Measurements from ENCODE around the gene GABRG3.

Gene GABRG3

DNA sequence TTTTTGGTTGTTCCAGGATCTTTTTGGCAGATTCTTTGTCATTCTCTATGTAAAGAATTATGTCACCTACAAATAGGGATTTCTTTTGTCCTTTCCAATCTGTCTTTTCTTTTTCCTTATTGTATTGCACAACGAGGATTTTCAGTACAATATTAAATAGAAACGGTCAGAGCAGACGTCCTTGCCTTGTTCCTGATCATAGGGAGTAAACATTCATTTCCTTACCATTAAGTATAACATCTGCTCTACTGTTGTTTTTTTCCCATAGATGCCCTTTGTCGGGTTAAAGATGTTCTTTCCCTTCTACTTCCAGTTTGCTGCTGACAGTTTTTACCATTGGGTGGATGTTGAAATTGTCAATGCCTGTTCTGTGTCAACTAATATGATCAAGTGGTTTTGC, 599.8 kb downstream of the GABRG3 start:
- TF ChIP-seq IKZF3 (tag by site-specific recombination; IDR thresholded peaks at IDR 0.05) = no peak
- no peak for TF ChIP-seq ZNF776 (tag by site-specific recombination; IDR thresholded peaks at IDR 0.05; ENCODE audit: borderline replicate concordance)
- no peak for TF ChIP-seq TCF7L2 (IDR thresholded peaks at IDR 0.05; ENCODE audit: borderline replicate concordance, low read depth, low read length)
- no peak for TF ChIP-seq YY2 (tag by site-specific recombination; IDR thresholded peaks at IDR 0.05)
- no peak for TF ChIP-seq OVOL3 (tag by site-specific recombination; IDR thresholded peaks at IDR 0.05)
- no peak for TF ChIP-seq ZNF16 (tag by site-specific recombination; IDR thresholded peaks at IDR 0.05; ENCODE audit: low read depth)
- TF ChIP-seq ZNF2 (tag by site-specific recombination; IDR thresholded peaks at IDR 0.05) = no peak
- no peak for TF ChIP-seq ZNF19 (tag by site-specific recombination; IDR thresholded peaks at IDR 0.05; ENCODE audit: low read depth)
- TF ChIP-seq ZNF114 (tag by site-specific recombination; IDR thresholded peaks at IDR 0.05) = no peak
- TF ChIP-seq ZNF138 (tag by site-specific recombination; IDR thresholded peaks at IDR 0.05; ENCODE audit: borderline replicate concordance) = no peak
- no peak for TF ChIP-seq ZNF184 (tag by site-specific recombination; IDR thresholded peaks at IDR 0.05)
- no peak for TF ChIP-seq ZNF335 (tag by site-specific recombination; conservative IDR thresholded peaks at IDR 0.05)
- no peak for TF ChIP-seq ZNF677 (tag by site-specific recombination; IDR thresholded peaks at IDR 0.05)
- no peak for TF ChIP-seq ZNF350 (tag by site-specific recombination; IDR thresholded peaks at IDR 0.05)
- TF ChIP-seq ZNF830 (tag by site-specific recombination; IDR thresholded peaks at IDR 0.05; ENCODE audit: low read depth) = no peak
- TF ChIP-seq ZNF843 (tag by site-specific recombination; IDR thresholded peaks at IDR 0.05) = no peak
- TF ChIP-seq GLIS2 (tag by site-specific recombination; IDR thresholded peaks at IDR 0.05) = no peak
- no peak for TF ChIP-seq SCRT1 (tag by site-specific recombination; IDR thresholded peaks at IDR 0.05; ENCODE audit: borderline replicate concordance)
- TF ChIP-seq ZNF560 (tag by site-specific recombination; IDR thresholded peaks at IDR 0.05; ENCODE audit: borderline replicate concordance) = no peak
- TF ChIP-seq KLF7 (tag by site-specific recombination; IDR thresholded peaks at IDR 0.05; ENCODE audit: borderline replicate concordance) = no peak
- ChIA-PET POLR2A (no interaction called here), CTCF (no interaction called here)
- H3K4me3 ChIP-seq (ENCODE audit: low read depth, low read length) = no peak overlapping the region
- H3K4me1 ChIP-seq (ENCODE audit: control insufficient read depth, insufficient read depth, low read length) = no peaks in the 10 kb centered on the region
- H3K36me3 ChIP-seq (ENCODE audit: control insufficient read depth in 2 of 2, insufficient read depth in 1 of 2, low read length in 2 of 2) = no peaks in the 10 kb centered on the region
- no peak overlapping the region for H3K27ac ChIP-seq (ENCODE audit: extremely low read depth, low read depth, low read length)
- no peaks in the 10 kb centered on the region for H3K9me3 ChIP-seq (ENCODE audit: control insufficient read depth, insufficient read depth, low read depth, low read length)

DNA sequence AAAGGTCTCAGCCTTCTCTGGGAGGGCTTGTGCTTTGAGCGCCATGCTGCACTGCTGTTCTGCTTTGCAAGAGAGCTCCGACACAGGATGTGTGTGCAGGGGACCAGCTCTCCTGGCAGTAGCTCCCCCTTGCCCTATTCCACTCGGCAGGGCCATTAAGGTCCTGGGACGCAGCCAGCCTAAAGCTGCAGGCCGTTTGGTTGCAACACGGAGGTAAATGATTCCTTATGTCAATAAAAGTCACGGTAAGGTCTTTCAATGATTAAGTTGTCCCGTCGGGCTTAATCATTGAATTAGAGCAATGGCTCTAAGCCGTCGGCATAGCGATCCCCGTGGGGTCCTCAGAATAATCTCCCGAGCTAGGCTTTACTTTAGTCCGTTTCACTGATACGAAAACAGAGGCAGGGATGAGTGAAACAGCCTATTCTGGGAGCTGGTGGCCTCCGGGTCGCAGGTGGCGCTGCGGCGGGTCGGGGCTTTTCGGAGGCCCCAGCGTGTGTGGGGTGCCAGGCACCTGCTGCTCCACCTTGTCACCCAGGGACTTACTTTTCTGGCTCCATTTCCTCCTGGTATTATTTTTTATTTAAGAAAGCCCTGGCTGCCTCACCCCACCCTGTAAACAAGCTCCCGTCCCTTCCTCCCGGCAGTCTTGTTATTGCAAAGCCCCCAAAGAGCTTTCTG, 603.0 kb downstream of the GABRG3 start:
- TF ChIP-seq GFI1B (tag by site-specific recombination; IDR thresholded peaks at IDR 0.05) (no peak), ZNF214 (tag by site-specific recombination; IDR thresholded peaks at IDR 0.05; ENCODE audit: borderline replicate concordance) (no peak), ZNF610 (tag by site-specific recombination; IDR thresholded peaks at IDR 0.05; ENCODE audit: borderline replicate concordance) (no peak), OSR2 (tag by site-specific recombination; IDR thresholded peaks at IDR 0.05) (no peak), YY1 (tag by site-specific recombination; IDR thresholded peaks at IDR 0.05) (no peak), ZNF76 (tag by site-specific recombination; IDR thresholded peaks at IDR 0.05; ENCODE audit: borderline replicate concordance, low read depth) (no peak), ZNF529 (tag by site-specific recombination; IDR thresholded peaks at IDR 0.05; ENCODE audit: insufficient replicate concordance) (no peak), GLIS2 (tag by site-specific recombination; IDR thresholded peaks at IDR 0.05) (no peak), ZIC2 (tag by site-specific recombination; IDR thresholded peaks at IDR 0.05) (no peak), ZNF843 (tag by site-specific recombination; IDR thresholded peaks at IDR 0.05) (no peak)
- TF ChIP-seq, protein P1, sequence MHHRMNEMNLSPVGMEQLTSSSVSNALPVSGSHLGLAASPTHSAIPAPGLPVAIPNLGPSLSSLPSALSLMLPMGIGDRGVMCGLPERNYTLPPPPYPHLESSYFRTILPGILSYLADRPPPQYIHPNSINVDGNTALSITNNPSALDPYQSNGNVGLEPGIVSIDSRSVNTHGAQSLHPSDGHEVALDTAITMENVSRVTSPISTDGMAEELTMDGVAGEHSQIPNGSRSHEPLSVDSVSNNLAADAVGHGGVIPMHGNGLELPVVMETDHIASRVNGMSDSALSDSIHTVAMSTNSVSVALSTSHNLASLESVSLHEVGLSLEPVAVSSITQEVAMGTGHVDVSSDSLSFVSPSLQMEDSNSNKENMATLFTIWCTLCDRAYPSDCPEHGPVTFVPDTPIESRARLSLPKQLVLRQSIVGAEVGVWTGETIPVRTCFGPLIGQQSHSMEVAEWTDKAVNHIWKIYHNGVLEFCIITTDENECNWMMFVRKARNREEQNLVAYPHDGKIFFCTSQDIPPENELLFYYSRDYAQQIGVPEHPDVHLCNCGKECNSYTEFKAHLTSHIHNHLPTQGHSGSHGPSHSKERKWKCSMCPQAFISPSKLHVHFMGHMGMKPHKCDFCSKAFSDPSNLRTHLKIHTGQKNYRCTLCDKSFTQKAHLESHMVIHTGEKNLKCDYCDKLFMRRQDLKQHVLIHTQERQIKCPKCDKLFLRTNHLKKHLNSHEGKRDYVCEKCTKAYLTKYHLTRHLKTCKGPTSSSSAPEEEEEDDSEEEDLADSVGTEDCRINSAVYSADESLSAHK (tag by site-specific recombination; IDR thresholded peaks at IDR 0.05) = no peak
- TF ChIP-seq, protein P2, sequence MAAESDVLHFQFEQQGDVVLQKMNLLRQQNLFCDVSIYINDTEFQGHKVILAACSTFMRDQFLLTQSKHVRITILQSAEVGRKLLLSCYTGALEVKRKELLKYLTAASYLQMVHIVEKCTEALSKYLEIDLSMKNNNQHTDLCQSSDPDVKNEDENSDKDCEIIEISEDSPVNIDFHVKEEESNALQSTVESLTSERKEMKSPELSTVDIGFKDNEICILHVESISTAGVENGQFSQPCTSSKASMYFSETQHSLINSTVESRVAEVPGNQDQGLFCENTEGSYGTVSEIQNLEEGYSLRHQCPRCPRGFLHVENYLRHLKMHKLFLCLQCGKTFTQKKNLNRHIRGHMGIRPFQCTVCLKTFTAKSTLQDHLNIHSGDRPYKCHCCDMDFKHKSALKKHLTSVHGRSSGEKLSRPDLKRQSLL (tag by site-specific recombination; IDR thresholded peaks at IDR 0.05) = no peak
- TF ChIP-seq, protein P3, sequence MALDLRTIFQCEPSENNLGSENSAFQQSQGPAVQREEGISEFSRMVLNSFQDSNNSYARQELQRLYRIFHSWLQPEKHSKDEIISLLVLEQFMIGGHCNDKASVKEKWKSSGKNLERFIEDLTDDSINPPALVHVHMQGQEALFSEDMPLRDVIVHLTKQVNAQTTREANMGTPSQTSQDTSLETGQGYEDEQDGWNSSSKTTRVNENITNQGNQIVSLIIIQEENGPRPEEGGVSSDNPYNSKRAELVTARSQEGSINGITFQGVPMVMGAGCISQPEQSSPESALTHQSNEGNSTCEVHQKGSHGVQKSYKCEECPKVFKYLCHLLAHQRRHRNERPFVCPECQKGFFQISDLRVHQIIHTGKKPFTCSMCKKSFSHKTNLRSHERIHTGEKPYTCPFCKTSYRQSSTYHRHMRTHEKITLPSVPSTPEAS (tag by site-specific recombination; IDR thresholded peaks at IDR 0.05) = no peak
- Histone ChIP-seq H3K27ac (ENCODE audit: extremely low read depth, low read depth, low read length) (no peak overlapping the region), H3K36me3 (ENCODE audit: control insufficient read depth in 2 of 2, insufficient read depth in 1 of 2, low read length in 2 of 2) (no peaks in the 10 kb centered on the region), H3K4me3 (ENCODE audit: low read depth, low read length) (no peak overlapping the region), H3K9me3 (ENCODE audit: control insufficient read depth, insufficient read depth, low read depth, low read length) (no peaks in the 10 kb centered on the region), H3K4me1 (ENCODE audit: control insufficient read depth, insufficient read depth, low read length) (no peaks in the 10 kb centered on the region)
- POLR2A ChIA-PET = no interaction called here
- CTCF ChIA-PET = no interaction called here
